HCT116 (cell line): ENCODE measurements around the gene TRMT10C. TPM values are rescaled to one million over a fixed set of nuclear protein-coding genes. Genes with fewer than 3 reads are reported as not detected.
"Not testable (repeated sequence)": the region's sequence is repeated elsewhere in the genome, so short reads cannot be mapped to it uniquely, and the experiment has no call there.

Source experiments
- ATAC-seq: fragments of 200-7000 bp; cut with Tn5 transposase; 2 replicates; pipeline ENCODE4 v1.9.1; 2020; ENCODE audit warnings: mild to moderate bottlenecking, moderate library complexity
- BruUV-seq: library from RNA; stranded (reverse); fragments of 400-500 nt; replicated peaks from 2 replicates; lab custom pipeline; 2021; lab: Mats Ljungman, UMichigan
- CTCF ChIA-PET: fragments of 300-600 bp; sonication (Branson Sonifier 250); formaldehyde crosslinking; loops from one replicate; lab custom pipeline; 2021; ENCODE audit warnings: antibody characterized with exemption; lab: Charles Lee
- POLR2A ChIA-PET: fragments of 300-600, 350-600 bp; sonication (Branson Sonifier 250); formaldehyde crosslinking; loops from one replicate; lab custom pipeline; 2021; ENCODE audit warnings: antibody characterized with exemption; lab: Charles Lee
- RAD21 ChIA-PET, 2 experiments: fragments of 300-600 bp; sonication (Branson Sonifier 250); formaldehyde crosslinking; loops; one replicate each; lab custom pipeline; 2023; ENCODE audit warnings: low total read pairs in 2 of 2; ENCODE audit not compliant: uncharacterized antibody in 2 of 2, unreplicated experiment in 2 of 2, low non-redundant PET in 1 of 2; lab: Charles Lee
- DNase-seq: peaks from one replicate; pipeline ENCODE4 v3.0.0-alpha.2; 2010; ENCODE audit warnings: low read depth, low spot score
- H2AFZ ChIP-seq: fragments of 200-600 bp; shearing (Covaris generic), sonication (generic); 2 replicates; pipeline ENCODE4 v1.6.1; 2017; ENCODE audit warnings: low read depth, mixed run types, mixed read lengths, antibody characterized with exemption, low read length; ENCODE audit not compliant: poor library complexity, severe bottlenecking
- H3K27ac ChIP-seq: 2 replicates; pipeline ENCODE4 v1.5.1; 2012; ENCODE audit warnings: low read depth, low read length
- H3K27me3 ChIP-seq: fragments of 200-600 bp; sonication (generic); 2 replicates; pipeline ENCODE4 v1.6.1; 2016; ENCODE audit warnings: mixed run types, low read length, mixed read lengths; ENCODE audit not compliant: insufficient read depth
- H3K36me3 ChIP-seq, 2 experiments: fragments of 200-500 bp in 1 of 2; fragments of 200-600 bp in 1 of 2; sonication (Bioruptor generic) in 1 of 2; sonication (generic) in 1 of 2; 2 replicates each; pipeline versions ENCODE4 v1.5.1 to v1.6.1; 2014 to 2016; ENCODE audit warnings: low read length in 2 of 2, inconsistent platforms in 1 of 2, mixed read lengths in 1 of 2, mixed run types in 1 of 2; ENCODE audit not compliant: insufficient read depth in 2 of 2, control insufficient read depth in 1 of 2
- H3K4me1 ChIP-seq, 2 experiments: fragments of 200-600 bp in 1 of 2; sonication (generic) in 1 of 2; 2 replicates each; pipeline versions ENCODE4 v1.5.1 to v1.6.1; 2012 to 2017; ENCODE audit warnings: low read length in 2 of 2, inconsistent platforms in 1 of 2, mild to moderate bottlenecking in 1 of 2, mixed read lengths in 1 of 2, mixed run types in 1 of 2, moderate library complexity in 1 of 2; ENCODE audit not compliant: insufficient read depth in 2 of 2, control insufficient read depth in 1 of 2
- H3K4me2 ChIP-seq: fragments of 200-600 bp; sonication (generic); 2 replicates; pipeline ENCODE4 v1.6.1; 2017; ENCODE audit warnings: mixed run types, low read length, mixed read lengths
- H3K4me3 ChIP-seq, 2 experiments: fragments of 200-600 bp in 1 of 2; sonication (generic) in 1 of 2; replicated peaks in 1 of 2; 2 replicates each; pipeline ENCODE4 v1.5.1; 2011 to 2016; ENCODE audit warnings: low read length in 2 of 2, control low read depth in 1 of 2, low read depth in 1 of 2, mild to moderate bottlenecking in 1 of 2, mixed read lengths in 1 of 2, mixed run types in 1 of 2
- H3K79me2 ChIP-seq: fragments of 200-600 bp; sonication (generic); 2 replicates; pipeline ENCODE4 v1.6.1; 2017; ENCODE audit warnings: mild to moderate bottlenecking, mixed run types, low read length, moderate library complexity, mixed read lengths; ENCODE audit not compliant: insufficient read depth
- H3K9ac ChIP-seq: fragments of 200-600 bp; sonication (generic); 2 replicates; pipeline ENCODE4 v1.6.1; 2016; ENCODE audit warnings: low read length, mixed read lengths
- H3K9me2 ChIP-seq: fragments of 200-600 bp; sonication (generic), shearing (Covaris generic); 2 replicates; pipeline ENCODE4 v1.6.1; 2017; ENCODE audit warnings: mixed run types, mild to moderate bottlenecking, moderate library complexity; ENCODE audit not compliant: insufficient read depth
- H3K9me3 ChIP-seq, 2 experiments: fragments of 200-500 bp in 1 of 2; fragments of 200-600 bp in 1 of 2; sonication (Bioruptor generic) in 1 of 2; sonication (generic) in 1 of 2; 2 replicates each; pipeline ENCODE4 v1.6.1; 2014 to 2017; ENCODE audit warnings: low read length in 2 of 2, mixed read lengths in 2 of 2, inconsistent platforms in 1 of 2, low read depth in 1 of 2, mild to moderate bottlenecking in 1 of 2, mixed run types in 1 of 2, moderate library complexity in 1 of 2; ENCODE audit not compliant: control insufficient read depth in 1 of 2, insufficient read depth in 1 of 2
- H4K20me1 ChIP-seq: fragments of 200-600 bp; sonication (generic), shearing (Covaris generic); 2 replicates; pipeline ENCODE4 v1.6.1; 2017; ENCODE audit warnings: mixed run types, mild to moderate bottlenecking, moderate library complexity; ENCODE audit not compliant: insufficient read depth
- EZH2phosphoT487 ChIP-seq: fragments of 200-600 bp; IDR thresholded peaks from 2 replicates; pipeline ENCODE4 v1.6.1; 2018; ENCODE audit warnings: antibody characterized with exemption, borderline replicate concordance
- POLR2AphosphoS5 ChIP-seq: IDR thresholded peaks from 2 replicates; pipeline ENCODE4 v1.6.1; 2011; ENCODE audit warnings: mild to moderate bottlenecking, low read depth, low read length, moderate library complexity
- SIN3A ChIP-seq: IDR thresholded peaks from 2 replicates; pipeline ENCODE4 v1.6.1; 2012; ENCODE audit warnings: low read depth
- intact Hi-C: fragments of 100-400 bp; cut with micrococcal nuclease; formaldehyde crosslinking; loops from 2 replicates; pipeline ENCODE4 v1.10.0; 2022
- total RNA-seq: library from RNA; stranded (reverse); gene quantifications from one replicate; pipeline ENCODE4 v1.2.1, GENCODE V29; 2021; ENCODE audit not compliant: unreplicated experiment
- TF ChIP-seq, protein P1 (sequence below): IDR thresholded peaks from 2 replicates; pipeline ENCODE4 v1.6.1; 2012; ENCODE audit warnings: low read depth
- TF ChIP-seq, protein P2 (sequence below), 3 experiments: fragments of 200-600 bp in 1 of 3; sonication (generic) in 1 of 3; IDR thresholded peaks in 2 of 3; conservative IDR thresholded peaks in 1 of 3; 2 replicates each; pipeline ENCODE4 v1.5.1; 2012 to 2017; ENCODE audit warnings: low read depth in 2 of 3, low read length in 2 of 3, antibody characterized with exemption in 1 of 3, borderline replicate concordance in 1 of 3, control low read depth in 1 of 3, mild to moderate bottlenecking in 1 of 3, mixed read lengths in 1 of 3, mixed run types in 1 of 3, moderate library complexity in 1 of 3; ENCODE audit not compliant: insufficient read depth in 1 of 3
- TF ChIP-seq, protein P3 (sequence below): IDR thresholded peaks from 2 replicates; pipeline ENCODE4 v1.6.1; 2011; ENCODE audit warnings: mild to moderate bottlenecking, low read length, moderate library complexity; ENCODE audit not compliant: insufficient replicate concordance; ENCODE audit errors: extremely low read depth

TRMT10C gene
- total RNA-seq, 1 experiment from 2014 or later, result 36.4 TPM

DNA sequence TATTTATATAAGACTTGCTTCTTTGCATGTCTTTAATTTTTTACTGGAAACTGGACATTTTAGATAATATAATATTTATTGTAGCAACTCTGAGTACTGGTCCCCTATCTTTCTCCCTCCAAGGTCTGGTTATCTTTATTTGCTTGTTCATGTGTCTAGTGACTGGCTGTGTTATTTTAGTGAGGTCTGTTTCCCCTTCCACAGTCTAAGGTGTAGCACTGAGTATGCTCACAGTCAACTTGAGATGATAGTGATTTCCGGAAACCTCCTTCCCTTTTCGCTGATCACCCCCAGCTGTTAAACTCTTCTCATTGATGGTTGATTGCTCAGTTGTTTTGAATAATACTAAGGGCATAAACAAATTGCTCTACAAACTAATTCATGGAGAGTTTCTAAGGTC, 49.4 kb downstream of the TRMT10C start (continued):
- TF ChIP-seq, protein P1, sequence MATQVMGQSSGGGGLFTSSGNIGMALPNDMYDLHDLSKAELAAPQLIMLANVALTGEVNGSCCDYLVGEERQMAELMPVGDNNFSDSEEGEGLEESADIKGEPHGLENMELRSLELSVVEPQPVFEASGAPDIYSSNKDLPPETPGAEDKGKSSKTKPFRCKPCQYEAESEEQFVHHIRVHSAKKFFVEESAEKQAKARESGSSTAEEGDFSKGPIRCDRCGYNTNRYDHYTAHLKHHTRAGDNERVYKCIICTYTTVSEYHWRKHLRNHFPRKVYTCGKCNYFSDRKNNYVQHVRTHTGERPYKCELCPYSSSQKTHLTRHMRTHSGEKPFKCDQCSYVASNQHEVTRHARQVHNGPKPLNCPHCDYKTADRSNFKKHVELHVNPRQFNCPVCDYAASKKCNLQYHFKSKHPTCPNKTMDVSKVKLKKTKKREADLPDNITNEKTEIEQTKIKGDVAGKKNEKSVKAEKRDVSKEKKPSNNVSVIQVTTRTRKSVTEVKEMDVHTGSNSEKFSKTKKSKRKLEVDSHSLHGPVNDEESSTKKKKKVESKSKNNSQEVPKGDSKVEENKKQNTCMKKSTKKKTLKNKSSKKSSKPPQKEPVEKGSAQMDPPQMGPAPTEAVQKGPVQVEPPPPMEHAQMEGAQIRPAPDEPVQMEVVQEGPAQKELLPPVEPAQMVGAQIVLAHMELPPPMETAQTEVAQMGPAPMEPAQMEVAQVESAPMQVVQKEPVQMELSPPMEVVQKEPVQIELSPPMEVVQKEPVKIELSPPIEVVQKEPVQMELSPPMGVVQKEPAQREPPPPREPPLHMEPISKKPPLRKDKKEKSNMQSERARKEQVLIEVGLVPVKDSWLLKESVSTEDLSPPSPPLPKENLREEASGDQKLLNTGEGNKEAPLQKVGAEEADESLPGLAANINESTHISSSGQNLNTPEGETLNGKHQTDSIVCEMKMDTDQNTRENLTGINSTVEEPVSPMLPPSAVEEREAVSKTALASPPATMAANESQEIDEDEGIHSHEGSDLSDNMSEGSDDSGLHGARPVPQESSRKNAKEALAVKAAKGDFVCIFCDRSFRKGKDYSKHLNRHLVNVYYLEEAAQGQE, result no peak
- TF ChIP-seq, protein P2, sequence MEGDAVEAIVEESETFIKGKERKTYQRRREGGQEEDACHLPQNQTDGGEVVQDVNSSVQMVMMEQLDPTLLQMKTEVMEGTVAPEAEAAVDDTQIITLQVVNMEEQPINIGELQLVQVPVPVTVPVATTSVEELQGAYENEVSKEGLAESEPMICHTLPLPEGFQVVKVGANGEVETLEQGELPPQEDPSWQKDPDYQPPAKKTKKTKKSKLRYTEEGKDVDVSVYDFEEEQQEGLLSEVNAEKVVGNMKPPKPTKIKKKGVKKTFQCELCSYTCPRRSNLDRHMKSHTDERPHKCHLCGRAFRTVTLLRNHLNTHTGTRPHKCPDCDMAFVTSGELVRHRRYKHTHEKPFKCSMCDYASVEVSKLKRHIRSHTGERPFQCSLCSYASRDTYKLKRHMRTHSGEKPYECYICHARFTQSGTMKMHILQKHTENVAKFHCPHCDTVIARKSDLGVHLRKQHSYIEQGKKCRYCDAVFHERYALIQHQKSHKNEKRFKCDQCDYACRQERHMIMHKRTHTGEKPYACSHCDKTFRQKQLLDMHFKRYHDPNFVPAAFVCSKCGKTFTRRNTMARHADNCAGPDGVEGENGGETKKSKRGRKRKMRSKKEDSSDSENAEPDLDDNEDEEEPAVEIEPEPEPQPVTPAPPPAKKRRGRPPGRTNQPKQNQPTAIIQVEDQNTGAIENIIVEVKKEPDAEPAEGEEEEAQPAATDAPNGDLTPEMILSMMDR (IDR thresholded peaks at IDR 0.05 in 2 of 3, conservative IDR thresholded peaks at IDR 0.05 in 1 of 3; ENCODE audit: borderline replicate concordance in 1 of 3, insufficient read depth in 1 of 3, low read depth in 2 of 3, low read length in 2 of 3), result no peak
- TF ChIP-seq POLR2AphosphoS5 (no peak), EZH2phosphoT487 (no peak), SIN3A (no peak)
- TF ChIP-seq, protein P3, sequence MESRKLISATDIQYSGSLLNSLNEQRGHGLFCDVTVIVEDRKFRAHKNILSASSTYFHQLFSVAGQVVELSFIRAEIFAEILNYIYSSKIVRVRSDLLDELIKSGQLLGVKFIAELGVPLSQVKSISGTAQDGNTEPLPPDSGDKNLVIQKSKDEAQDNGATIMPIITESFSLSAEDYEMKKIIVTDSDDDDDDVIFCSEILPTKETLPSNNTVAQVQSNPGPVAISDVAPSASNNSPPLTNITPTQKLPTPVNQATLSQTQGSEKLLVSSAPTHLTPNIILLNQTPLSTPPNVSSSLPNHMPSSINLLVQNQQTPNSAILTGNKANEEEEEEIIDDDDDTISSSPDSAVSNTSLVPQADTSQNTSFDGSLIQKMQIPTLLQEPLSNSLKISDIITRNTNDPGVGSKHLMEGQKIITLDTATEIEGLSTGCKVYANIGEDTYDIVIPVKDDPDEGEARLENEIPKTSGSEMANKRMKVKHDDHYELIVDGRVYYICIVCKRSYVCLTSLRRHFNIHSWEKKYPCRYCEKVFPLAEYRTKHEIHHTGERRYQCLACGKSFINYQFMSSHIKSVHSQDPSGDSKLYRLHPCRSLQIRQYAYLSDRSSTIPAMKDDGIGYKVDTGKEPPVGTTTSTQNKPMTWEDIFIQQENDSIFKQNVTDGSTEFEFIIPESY, result no peak

- H3K9me3 ChIP-seq, H3K27ac ChIP-seq, H3K9ac ChIP-seq, DNase-seq, H3K79me2 ChIP-seq, H4K20me1 ChIP-seq, H3K4me1 ChIP-seq, H3K9me2 ChIP-seq, CTCF ChIA-PET, RAD21 ChIA-PET, H3K4me2 ChIP-seq, H3K4me3 ChIP-seq, H3K36me3 ChIP-seq, POLR2A ChIA-PET, H3K27me3 ChIP-seq, intact Hi-C loops, ATAC-seq, BruUV-seq, H2AFZ ChIP-seq: not testable (repeated sequence)
Measured at GRCh38 chr3:101613014-101613413, 51.3 kb downstream of the TRMT10C start.
